A673 (cell line): ENCODE data around the gene CYSTM1.

Experiments
- CTCF ChIP-seq: fragments of 300-800, 200-600 bp; sonication (generic); conservative IDR thresholded peaks from 2 replicates; pipeline ENCODE4 v1.5.1; 2017; ENCODE audit warnings: low read depth, mild to moderate bottlenecking, antibody characterized with exemption, low read length, moderate library complexity, mixed read lengths
- EZH2 ChIP-seq: fragments of 200-600 bp; sonication (generic); IDR thresholded peaks from 2 replicates; pipeline ENCODE4 v1.6.1; 2017; ENCODE audit warnings: borderline replicate concordance, low read depth, mild to moderate bottlenecking, mixed read lengths, antibody characterized with exemption, low read length; ENCODE audit not compliant: poor library complexity, severe bottlenecking

DNA sequence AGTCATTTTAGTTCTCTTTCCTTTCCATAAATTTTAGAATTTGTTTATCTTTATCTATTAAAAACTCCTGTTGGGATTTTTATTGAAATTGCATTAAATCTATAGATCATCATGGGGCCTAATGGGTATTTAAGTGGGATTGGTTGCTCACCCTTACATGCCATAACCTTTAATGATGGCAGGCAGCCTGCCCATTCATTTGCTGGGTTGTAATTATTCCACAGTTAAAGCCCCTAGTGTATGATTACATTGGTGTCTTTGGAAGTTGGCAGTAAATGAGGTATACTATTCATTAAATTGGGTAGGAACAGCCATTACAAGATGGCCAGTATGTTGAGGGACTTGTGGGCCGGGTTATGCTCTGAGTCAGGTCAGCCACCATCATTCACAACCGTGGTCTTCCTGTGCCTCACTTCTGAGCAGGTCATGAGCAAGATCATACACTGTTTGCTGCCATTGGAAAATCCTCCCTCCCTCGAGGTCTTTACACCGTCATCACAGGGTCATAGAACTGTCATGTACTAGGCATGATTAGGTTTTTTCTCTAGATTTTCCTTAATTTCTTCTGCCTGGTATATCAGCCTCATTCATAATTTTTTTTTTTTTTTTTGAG, 59.5 kb downstream of the CYSTM1 start:
- TF ChIP-seq CTCF = no peak
- TF ChIP-seq EZH2 = no peak
